Upper lobe of right lung (tissue), 1 donor: ENCODE results near the gene KHDRBS2. TPM values are rescaled to one million over a fixed set of nuclear protein-coding genes. Genes with fewer than 3 reads are reported as not detected.

Source experiments
- ATAC-seq: fragments of 200-7000 bp; cut with Tn5 transposase; one replicate; pipeline ENCODE4 v1.9.1; 2020; ENCODE audit warnings: mild to moderate bottlenecking, moderate library complexity
- DNase-seq: peaks from one replicate; pipeline ENCODE4 v3.0.0-alpha.2; 2020
- H3K27ac ChIP-seq: fragments of 200-600 bp; one replicate; pipeline ENCODE4 v1.8.0; 2022
- H3K27me3 ChIP-seq: fragments of 200-600 bp; one replicate; pipeline ENCODE4 v1.8.0; 2022; ENCODE audit warnings: mild to moderate bottlenecking
- H3K36me3 ChIP-seq: fragments of 200-600 bp; one replicate; pipeline ENCODE4 v1.8.0; 2022
- H3K4me1 ChIP-seq: fragments of 200-600 bp; one replicate; pipeline ENCODE4 v1.8.0; 2022
- H3K4me3 ChIP-seq: fragments of 200-600 bp; one replicate; pipeline ENCODE4 v1.8.0; 2022; ENCODE audit warnings: mild to moderate bottlenecking
- H3K9me3 ChIP-seq: fragments of 200-600 bp; one replicate; pipeline ENCODE4 v1.8.0; 2022
- CTCF ChIP-seq: fragments of 200-600 bp; IDR thresholded peaks from one replicate; pipeline ENCODE4 v1.8.0; 2022; ENCODE audit warnings: antibody characterized with exemption
- intact Hi-C: fragments of 100-400 bp; cut with DNase I; formaldehyde crosslinking; loops from one replicate; pipeline ENCODE4 v1.11.0; 2022
- total RNA-seq: library from RNA; stranded (reverse); fragmentation: NEBNext Ultra II Directional; extraction: Animal tissue kit (Norgen Biotek cat#: 25700); gene quantifications from one replicate; pipeline ENCODE4 v1.2.1, GENCODE V29; 2021
- donor health status: DM: no; HTN: yes; CAD: no; lungs with severe emphysema.

The KHDRBS2 gene
- total RNA-seq, 1 donor from 2014 or later = 9.4 TPM

GRCh38 chr6:62057300-62057699 is 228.7 kb downstream of the KHDRBS2 start:
- no peaks in the 10 kb centered on the region for H3K9me3 ChIP-seq
- TF ChIP-seq CTCF = no peak
- DNase-seq = no peak
- H3K27ac ChIP-seq = no peak overlapping the region
- intact Hi-C loops = no loop called here
- no peaks in the 10 kb centered on the region for H3K27me3 ChIP-seq
- no peaks in the 10 kb centered on the region for H3K36me3 ChIP-seq
- no peaks in the 10 kb centered on the region for H3K4me1 ChIP-seq
- ATAC-seq = no peak
- H3K4me3 ChIP-seq = no peak overlapping the region

- DNase-seq (no peak), ATAC-seq (no peak)
- Histone ChIP-seq H3K36me3 (no peaks in the 10 kb centered on the region), H3K27ac (no peak overlapping the region), H3K4me1 (no peaks in the 10 kb centered on the region), H3K27me3 (no peaks in the 10 kb centered on the region), H3K9me3 (no peaks in the 10 kb centered on the region), H3K4me3 (no peak overlapping the region)
- intact Hi-C loops = no loop called here
- TF ChIP-seq CTCF = no peak
These were observed 240.5 kb downstream of the KHDRBS2 start for GRCh38 chr6:62045502-62045901.

- Histone ChIP-seq H3K36me3 (no peaks in the 10 kb centered on the region), H3K9me3 (no peaks in the 10 kb centered on the region), H3K4me3 (no peak overlapping the region), H3K27me3 (no peaks in the 10 kb centered on the region), H3K4me1 (no peaks in the 10 kb centered on the region), H3K27ac (no peak overlapping the region)
- no peak for DNase-seq
- ATAC-seq = no peak
- TF ChIP-seq CTCF = no peak
- intact Hi-C loops = no loop called here
These were observed 242.9 kb downstream of the KHDRBS2 start for GRCh38 chr6:62043084-62043483.

GRCh38 chr6:62042429-62042828 is 243.6 kb downstream of the KHDRBS2 start:
- Histone ChIP-seq H3K36me3 (no peaks in the 10 kb centered on the region), H3K9me3 (no peaks in the 10 kb centered on the region), H3K4me1 (no peaks in the 10 kb centered on the region), H3K27me3 (no peaks in the 10 kb centered on the region), H3K27ac (no peak overlapping the region), H3K4me3 (no peak overlapping the region)
- intact Hi-C loops = no loop called here
- TF ChIP-seq CTCF = no peak
- ATAC-seq (no peak), DNase-seq (no peak)

- ATAC-seq (no peak), DNase-seq (no peak)
- no peaks in the 10 kb centered on the region for H3K36me3 ChIP-seq
- no peaks in the 10 kb centered on the region for H3K9me3 ChIP-seq
- no peaks in the 10 kb centered on the region for H3K4me1 ChIP-seq
- no peak overlapping the region for H3K27ac ChIP-seq
- intact Hi-C loops = no loop called here
- no peak for TF ChIP-seq CTCF
- no peak overlapping the region for H3K4me3 ChIP-seq
- no peaks in the 10 kb centered on the region for H3K27me3 ChIP-seq
These were observed 246.4 kb downstream of the KHDRBS2 start for GRCh38 chr6:62039605-62040004.

GRCh38 chr6:62037445-62037844 is 248.6 kb downstream of the KHDRBS2 start:
- no peak for ATAC-seq
- no peak for DNase-seq
- intact Hi-C loops = no loop called here
- H3K27me3 ChIP-seq = no peaks in the 10 kb centered on the region
- no peaks in the 10 kb centered on the region for H3K9me3 ChIP-seq
- no peaks in the 10 kb centered on the region for H3K4me1 ChIP-seq
- H3K36me3 ChIP-seq = no peaks in the 10 kb centered on the region
- TF ChIP-seq CTCF = no peak
- no peak overlapping the region for H3K4me3 ChIP-seq
- no peak overlapping the region for H3K27ac ChIP-seq
